Measurements from ENCODE around the gene PIAS3. TPM values are rescaled to one million over a fixed set of nuclear protein-coding genes. Genes with fewer than 3 reads are reported as not detected.

Gene PIAS3
- total RNA-seq, 4 donors from 2014 or later, result 11.9 to 25.3 (median 22.9) TPM

DNA sequence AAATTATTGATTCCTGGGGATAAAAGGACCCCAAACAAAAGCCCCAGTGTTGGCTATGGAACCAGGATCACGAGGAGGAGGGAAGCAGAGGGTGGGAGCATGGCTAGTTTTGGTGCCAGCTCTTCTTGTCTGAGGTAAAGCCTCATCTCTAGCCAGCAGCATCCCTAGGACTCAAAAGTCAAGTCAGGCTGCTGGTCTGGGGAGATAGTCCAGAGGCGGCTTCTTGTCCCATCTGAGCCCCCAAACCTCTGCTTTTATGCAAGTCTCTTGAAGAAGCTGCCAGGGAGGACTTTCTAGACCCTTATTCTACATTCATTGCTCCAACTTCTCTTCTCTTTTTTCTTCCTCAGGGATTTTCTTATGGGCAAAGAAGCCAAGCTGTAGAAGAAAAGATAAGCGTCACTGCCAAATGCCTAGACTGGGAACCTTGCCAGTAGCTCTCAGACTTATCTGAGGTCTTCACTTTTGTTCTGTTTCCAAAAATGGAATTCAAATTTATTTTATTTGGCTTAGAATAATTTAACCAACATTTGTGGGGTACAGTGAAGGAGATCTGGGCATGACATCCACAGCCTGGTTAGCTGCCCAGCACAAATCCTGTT is 33.7 kb upstream of the PIAS3 start:
- peaks cover 21 to 25% (median 23%) of the 10 kb centered on the region in 4 donors for H3K4me1 ChIP-seq
- WGBS, result 53% methylated on average over 3 of the region's 3 CpGs
- TF ChIP-seq EP300 (IDR thresholded peaks at IDR 0.05), result no peak
- no peak for DNase-seq (ENCODE audit: extremely low spot score)
- intact Hi-C loops (cut with DNase I), result loop anchor here (1.0 kb wide), 2 partner anchors 19 to 121 kb away; no protein-coding TSS in a partner anchor
- no peaks in the 10 kb centered on the region for H3K9me3 ChIP-seq
- no peaks in the 10 kb centered on the region for H3K36me3 ChIP-seq
- H3K4me3 ChIP-seq, result peak overlapping the region in 3 of 4 donors; percentile 32 to 42 (median 36)
- H3K27me3 ChIP-seq, result no peaks in the 10 kb centered on the region
- peak overlapping the region; percentile 76 to 84 (median 80) for H3K27ac ChIP-seq (replicated peaks in 1 of 4)

DNA sequence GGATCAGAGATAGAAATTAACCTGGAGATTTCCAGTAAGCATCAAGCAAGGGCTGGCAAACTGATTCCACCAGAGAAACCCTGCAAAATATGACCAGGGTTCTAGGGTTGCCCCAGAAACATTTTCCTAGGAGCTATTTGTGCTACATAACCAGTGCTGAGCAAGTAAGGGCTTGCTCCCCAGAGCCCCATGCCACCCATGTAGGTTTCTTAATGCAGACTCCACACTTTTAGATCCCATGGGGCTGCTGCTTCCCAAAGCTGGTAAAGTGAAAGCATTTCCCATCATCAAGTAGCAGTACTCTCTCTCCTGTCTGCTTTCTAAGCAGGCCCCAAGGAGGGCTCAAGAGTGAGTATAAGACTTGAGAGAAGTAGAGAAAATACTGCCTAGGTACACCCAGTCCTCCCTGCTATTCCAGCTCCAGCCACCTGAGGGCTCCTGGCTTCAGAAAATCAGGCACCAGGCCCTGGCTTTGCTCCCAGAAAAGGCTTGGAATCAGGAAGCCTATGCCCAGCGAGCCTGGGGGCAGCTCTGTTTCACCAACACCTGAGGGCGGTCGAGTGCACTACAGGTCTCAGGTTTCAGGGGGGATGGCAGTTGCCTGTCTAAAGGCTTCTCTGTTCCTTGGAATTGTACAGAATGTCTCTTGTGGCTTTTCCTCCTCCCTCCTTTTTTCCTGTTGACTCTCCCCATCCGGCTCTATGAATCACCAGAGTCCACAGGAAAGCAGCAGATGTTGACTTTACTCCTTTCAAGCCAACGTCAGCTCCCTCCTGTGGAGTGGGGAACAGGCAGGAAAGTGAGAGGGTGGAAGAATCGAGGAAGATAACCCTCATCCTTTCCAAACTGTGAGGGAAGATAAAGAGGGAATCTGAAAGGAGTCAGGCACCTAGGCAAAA is 33.0 kb upstream of the PIAS3 start:
- peak overlapping the region; percentile 76 to 84 (median 80) for H3K27ac ChIP-seq (replicated peaks in 1 of 4)
- peak; percentile 98 for DNase-seq (ENCODE audit: extremely low spot score)
- peak overlapping the region; percentile 17 to 42 (median 34) for H3K4me3 ChIP-seq
- TF ChIP-seq POLR2A (IDR thresholded peaks at IDR 0.05; ENCODE audit: low read depth) (no peak), POLR2AphosphoS5 (IDR thresholded peaks at IDR 0.05) (peak; percentile 75 to 86)
- TF ChIP-seq, protein P1, sequence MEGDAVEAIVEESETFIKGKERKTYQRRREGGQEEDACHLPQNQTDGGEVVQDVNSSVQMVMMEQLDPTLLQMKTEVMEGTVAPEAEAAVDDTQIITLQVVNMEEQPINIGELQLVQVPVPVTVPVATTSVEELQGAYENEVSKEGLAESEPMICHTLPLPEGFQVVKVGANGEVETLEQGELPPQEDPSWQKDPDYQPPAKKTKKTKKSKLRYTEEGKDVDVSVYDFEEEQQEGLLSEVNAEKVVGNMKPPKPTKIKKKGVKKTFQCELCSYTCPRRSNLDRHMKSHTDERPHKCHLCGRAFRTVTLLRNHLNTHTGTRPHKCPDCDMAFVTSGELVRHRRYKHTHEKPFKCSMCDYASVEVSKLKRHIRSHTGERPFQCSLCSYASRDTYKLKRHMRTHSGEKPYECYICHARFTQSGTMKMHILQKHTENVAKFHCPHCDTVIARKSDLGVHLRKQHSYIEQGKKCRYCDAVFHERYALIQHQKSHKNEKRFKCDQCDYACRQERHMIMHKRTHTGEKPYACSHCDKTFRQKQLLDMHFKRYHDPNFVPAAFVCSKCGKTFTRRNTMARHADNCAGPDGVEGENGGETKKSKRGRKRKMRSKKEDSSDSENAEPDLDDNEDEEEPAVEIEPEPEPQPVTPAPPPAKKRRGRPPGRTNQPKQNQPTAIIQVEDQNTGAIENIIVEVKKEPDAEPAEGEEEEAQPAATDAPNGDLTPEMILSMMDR (IDR thresholded peaks at IDR 0.05), result peak; percentile 89 to 100 (median 99)
- no peaks in the 10 kb centered on the region for H3K36me3 ChIP-seq
- 0% methylated on average over 3 of the region's 6 CpGs for WGBS
- intact Hi-C loops (cut with DNase I), result loop anchor here (1.0 kb wide), 2 partner anchors 19 to 121 kb away; no protein-coding TSS in a partner anchor
- H3K9me3 ChIP-seq, result no peaks in the 10 kb centered on the region
- H3K27me3 ChIP-seq, result no peaks in the 10 kb centered on the region
- H3K4me1 ChIP-seq, result peaks cover 21 to 25% (median 23%) of the 10 kb centered on the region in 4 donors

DNA sequence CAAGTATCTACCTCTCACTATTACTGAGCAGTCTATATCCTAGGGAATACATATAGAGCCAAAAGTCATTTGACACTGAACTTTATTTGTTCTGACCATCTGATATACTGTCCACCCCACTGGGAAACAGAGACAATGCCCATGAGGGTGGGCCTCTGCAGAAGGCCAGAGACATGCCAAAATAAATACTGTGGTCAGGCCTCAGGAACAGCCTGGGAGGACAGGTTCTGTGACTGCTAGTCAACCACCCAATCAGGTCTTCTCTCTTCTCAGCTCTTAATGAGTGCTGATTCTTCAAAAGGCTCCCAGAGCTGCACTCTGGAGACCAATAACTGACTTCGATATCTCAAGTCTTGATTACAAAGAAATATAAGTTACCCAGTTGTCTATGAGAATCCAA is 32.3 kb upstream of the PIAS3 start:
- TF ChIP-seq, protein P1 (IDR thresholded peaks at IDR 0.05), result no peak
- TF ChIP-seq POLR2AphosphoS5 (IDR thresholded peaks at IDR 0.05) (no peak), EP300 (IDR thresholded peaks at IDR 0.05) (no peak), POLR2A (IDR thresholded peaks at IDR 0.05; ENCODE audit: low read depth) (no peak)
- no peak for DNase-seq (ENCODE audit: extremely low spot score)
- no peaks in the 10 kb centered on the region for H3K36me3 ChIP-seq
- whole genome bisulfite sequencing, result 55% methylated on average over 1 of the region's 1 CpG
- peaks cover 26 to 31% (median 29%) of the 10 kb centered on the region in 4 donors for H3K4me1 ChIP-seq
- no peaks in the 10 kb centered on the region for H3K27me3 ChIP-seq
- H3K9me3 ChIP-seq, result no peaks in the 10 kb centered on the region
- intact Hi-C loops (cut with DNase I), result no loop called here
- H3K4me3 ChIP-seq, result no peak overlapping the region
- H3K27ac ChIP-seq (replicated peaks in 1 of 4), result peak overlapping the region; percentile 76 to 84 (median 80)

DNA sequence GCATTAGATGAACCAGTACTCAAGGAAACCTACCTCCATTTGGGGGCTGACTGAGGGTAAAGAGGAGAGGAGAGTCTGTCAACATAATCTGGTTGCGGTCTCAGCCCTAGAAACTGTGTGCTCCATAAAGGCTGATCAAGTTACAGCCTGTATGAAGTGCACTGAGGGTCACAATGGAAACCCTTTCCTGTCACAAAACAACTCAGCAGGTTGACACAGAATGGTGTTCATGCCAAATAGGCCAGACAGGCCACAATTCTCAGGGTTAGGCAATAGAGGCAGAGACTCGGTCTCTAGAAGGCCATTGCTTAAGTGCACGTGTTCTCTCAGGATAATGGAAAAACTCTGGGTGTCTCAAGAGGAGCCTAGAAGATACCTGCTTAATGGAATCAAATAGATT is 30.8 kb upstream of the PIAS3 start:
- no peak for TF ChIP-seq EP300 (IDR thresholded peaks at IDR 0.05)
- no peak for TF ChIP-seq POLR2AphosphoS5 (IDR thresholded peaks at IDR 0.05)
- no peak for TF ChIP-seq POLR2A (IDR thresholded peaks at IDR 0.05; ENCODE audit: low read depth)
- TF ChIP-seq, protein P1 (IDR thresholded peaks at IDR 0.05), result no peak
- DNase-seq (ENCODE audit: extremely low spot score), result no peak
- Histone ChIP-seq H3K36me3 (no peaks in the 10 kb centered on the region), H3K9me3 (no peaks in the 10 kb centered on the region), H3K4me3 (no peak overlapping the region), H3K4me1 (peaks cover 35 to 45% (median 37%) of the 10 kb centered on the region in 4 donors), H3K27ac (replicated peaks in 1 of 4) (no peak overlapping the region), H3K27me3 (no peaks in the 10 kb centered on the region)
- 83% methylated on average over 1 of the region's 3 CpGs for WGBS
- intact Hi-C loops (cut with DNase I), result no loop called here

DNA sequence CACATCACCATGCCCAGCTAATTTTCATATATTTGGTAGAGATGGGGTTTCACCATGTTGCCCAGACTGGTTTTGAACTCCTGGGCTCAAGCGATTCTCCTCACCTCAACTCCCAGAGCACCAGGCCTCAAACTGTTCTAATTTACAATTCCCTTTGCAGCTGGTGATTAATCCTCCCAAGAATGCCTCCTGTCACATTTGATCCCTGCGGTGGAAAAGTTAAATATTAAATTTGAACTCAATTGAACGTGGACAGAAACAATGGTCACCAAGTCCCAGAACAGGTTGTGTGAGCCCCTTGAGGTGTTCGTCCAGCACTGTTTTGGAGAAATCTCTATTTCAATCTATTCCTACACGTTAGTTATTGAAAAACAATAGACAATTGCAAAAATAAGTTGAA is 28.8 kb upstream of the PIAS3 start:
- H3K4me3 ChIP-seq, result no peak overlapping the region
- H3K27me3 ChIP-seq, result no peaks in the 10 kb centered on the region
- TF ChIP-seq, protein P1 (IDR thresholded peaks at IDR 0.05), result no peak
- TF ChIP-seq EP300 (IDR thresholded peaks at IDR 0.05), result no peak
- no peaks in the 10 kb centered on the region for H3K9me3 ChIP-seq
- 86% methylated on average over 5 of the region's 5 CpGs for WGBS
- peaks cover 30 to 39% (median 32%) of the 10 kb centered on the region in 4 donors for H3K4me1 ChIP-seq
- intact Hi-C loops (cut with DNase I), result no loop called here
- H3K27ac ChIP-seq (replicated peaks in 1 of 4), result no peak overlapping the region
- no peaks in the 10 kb centered on the region for H3K36me3 ChIP-seq
- no peak for DNase-seq (ENCODE audit: extremely low spot score)
